ENCODE results near the gene PAIP1.
A peak's percentile ranks its signal among the peaks of the same experiment; 100 is the strongest.
"Not testable (repeated sequence)": the region's sequence is repeated elsewhere in the genome, so short reads cannot be mapped to it uniquely, and the experiment has no call there.

Gene PAIP1

DNA sequence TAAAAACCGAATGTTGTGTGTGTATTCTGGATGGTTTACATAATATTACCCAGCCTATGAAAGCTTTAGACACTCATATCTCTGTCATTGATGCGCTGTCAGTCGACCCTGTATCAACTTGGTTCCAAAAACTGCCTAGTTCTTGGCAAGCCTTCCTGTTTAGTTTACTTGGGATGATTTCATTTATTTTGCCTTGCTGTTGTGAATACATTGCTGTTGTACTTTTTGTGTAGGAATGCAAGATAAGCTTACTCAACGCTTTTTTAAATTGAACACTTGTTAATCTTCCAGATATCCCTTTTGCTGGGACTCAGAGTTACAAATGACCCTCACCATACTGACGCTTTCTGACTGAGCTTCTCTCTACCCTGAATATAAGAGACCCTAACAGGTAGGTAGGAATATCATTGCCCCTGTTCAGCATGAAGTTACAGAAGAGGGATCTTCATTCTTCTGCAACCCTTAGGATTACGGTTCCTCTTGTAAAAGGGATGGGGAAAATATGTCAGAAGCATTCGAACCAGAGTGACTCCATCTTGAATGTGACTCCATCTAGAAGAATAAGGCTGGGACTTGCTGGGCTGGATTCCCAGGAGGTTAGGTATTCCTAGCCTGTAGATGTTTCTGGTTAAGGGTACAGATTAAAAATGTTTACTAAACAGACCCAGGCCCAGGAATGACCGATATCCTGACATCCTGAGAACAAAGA is 13.7 kb upstream of the PAIP1 start:
- DNase-seq (ENCODE audit: low read depth) = no peak

DNA sequence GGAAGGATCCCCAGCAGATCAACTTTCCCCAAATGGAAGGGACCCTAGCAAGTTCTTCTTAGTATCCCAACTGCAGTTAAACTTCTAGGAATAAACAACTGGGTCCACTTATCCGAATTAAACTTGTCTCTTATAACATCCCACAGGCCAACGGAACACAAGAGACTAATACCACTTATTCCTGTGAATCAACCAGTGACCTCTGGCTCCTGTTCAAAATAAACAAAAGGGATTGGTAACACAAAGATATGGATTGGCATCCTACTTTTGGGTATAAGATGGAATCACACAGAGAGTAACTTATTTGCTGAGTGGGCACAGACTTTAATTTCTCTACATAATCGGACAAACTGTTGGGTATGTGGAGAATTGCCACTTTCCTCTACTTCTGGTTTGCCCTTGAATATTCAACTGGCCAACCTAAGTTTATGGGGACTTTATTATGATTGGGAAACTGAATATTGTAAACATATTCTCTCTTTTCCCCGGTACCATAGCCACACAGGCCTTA is 12.4 kb upstream of the PAIP1 start:
- no peak for DNase-seq (ENCODE audit: low read depth)

DNA sequence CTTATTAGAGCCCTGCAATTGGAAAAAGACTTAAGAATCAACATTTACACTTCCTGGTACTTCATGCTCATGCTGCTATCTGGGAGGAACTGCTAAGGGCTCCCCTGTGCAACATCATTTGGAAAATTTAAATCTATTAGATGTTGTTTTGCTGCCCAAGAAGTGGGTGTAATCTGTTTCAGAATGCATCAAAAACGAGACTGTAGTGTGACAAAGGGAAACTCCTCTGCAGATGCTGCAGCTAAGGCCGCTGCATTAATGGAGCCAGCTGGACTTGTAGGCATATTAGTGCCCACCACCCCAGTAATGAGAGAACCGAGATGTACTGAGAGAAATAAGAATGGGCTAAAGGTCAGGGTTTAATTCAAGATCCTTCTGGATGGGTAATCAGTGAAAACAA is 11.1 kb upstream of the PAIP1 start:
- DNase-seq (ENCODE audit: low read depth) = no peak

DNA sequence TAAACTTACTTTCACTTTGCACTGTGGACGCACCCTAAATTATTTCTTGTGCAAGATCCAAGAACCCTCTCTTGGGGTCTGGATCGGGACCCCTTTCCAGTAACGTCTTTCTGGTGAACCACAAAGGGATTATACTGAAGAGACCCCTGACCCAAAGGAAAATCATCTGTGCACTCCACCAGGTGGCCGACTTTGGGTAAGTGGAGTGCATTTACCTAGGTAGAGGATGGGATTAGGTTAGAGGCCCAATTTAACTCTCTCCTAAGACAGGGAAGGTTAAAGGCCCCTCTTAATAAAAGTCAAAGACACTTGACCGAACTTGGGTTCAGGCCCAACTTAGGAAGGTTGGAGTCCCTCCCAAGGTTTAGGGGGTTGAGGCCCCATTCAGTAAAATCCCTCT is 8.2 kb upstream of the PAIP1 start:
- DNase-seq (ENCODE audit: low read depth) = no peak

DNA sequence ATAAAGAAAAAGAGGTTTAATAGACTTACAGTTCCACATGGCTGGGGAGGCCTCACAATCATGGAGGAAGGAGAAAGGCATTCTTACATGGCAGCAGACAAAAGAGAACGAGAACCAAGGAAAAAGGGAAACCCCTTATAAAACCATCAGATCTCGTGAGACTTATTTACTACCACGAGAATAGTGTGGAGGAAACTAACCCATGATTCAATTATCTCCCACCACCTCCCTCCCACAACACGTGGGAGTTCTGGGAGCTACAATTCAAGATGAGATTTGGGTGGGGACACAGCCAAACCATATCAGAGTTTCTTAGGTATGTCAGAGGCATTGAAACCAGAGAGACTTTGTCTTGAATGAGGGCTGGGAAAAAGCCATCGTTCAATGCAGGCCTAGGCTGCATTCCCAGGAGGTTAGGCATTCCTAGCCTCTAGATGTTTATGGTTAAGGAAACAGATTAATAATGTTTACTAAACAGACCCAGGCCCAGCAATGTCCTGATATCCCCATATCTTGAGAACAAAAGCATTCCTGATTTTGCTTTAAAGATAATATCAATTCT is 7.5 kb upstream of the PAIP1 start:
- no peak for DNase-seq (ENCODE audit: low read depth)

DNA sequence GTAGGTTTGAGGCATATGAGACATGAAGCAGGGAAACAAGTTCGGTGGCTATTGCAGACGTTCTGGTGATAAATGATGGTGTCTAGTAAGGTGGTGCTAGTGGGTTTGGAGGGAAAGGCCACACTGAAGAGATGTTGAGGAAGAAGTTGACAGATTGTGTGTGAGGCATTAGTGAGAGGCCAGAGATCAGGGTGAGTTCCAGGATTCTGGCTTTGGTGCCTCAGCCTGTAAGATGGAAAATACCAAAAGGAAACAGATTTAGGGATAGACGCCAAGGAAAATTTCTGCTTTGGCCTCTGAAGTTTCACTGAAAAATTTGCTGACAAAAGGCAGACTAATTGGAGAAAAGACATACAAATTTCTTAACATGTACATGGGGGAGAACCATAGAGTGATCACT is 6.4 kb upstream of the PAIP1 start:
- DNase-seq (ENCODE audit: low read depth) = no peak

DNA sequence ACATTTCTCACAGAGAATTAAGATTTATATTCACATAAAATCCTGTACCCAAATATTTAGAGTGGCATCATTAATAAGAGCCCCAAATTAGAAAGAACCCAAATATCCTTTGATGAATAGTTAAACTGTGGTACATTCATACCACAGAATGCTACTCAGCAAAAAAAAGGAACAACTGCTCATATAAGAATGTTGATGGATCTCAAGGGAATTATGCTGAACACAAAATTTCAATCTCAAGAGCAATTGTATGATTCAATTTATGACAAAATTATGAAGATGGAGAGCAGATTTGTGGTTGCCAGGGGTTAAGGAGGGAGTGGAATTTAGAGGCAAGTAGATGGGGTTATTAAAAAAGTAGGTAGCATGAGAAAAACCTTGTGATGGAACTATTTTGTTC is 4.5 kb upstream of the PAIP1 start:
- DNase-seq (ENCODE audit: low read depth) = no peak

DNA sequence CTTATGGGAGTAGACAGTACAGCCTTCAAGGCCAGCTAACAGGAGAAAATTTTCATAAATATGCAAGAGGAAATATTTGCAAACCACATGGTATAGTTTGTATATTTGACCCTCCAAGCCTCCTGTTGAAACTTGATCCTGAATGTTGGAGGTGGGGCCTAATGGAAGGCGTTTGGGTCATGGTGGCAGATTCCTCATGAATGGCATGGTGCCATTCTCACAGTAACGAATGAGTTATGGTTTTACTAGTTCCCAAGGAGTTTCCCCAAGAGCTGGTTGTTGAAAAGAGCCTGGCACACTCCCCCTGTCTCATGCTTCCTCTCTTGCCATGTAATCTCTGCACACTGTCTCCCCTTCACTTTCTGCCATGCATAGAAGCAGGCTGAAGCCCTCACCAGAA is 3.3 kb upstream of the PAIP1 start:
- DNase-seq (ENCODE audit: low read depth) = peak; percentile 30

DNA sequence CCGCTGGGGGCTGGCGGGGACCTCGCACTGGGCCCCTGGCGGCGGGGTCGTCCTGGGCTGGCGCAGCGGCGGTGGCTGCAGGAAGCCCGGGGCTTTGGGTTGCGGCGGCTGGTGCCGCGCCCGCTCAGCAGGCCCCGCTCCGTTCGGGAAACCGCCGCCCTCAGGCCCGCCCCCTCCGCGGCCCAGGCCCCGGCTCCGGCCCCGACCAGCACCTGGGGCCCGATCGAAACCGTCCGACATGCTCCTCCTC is 345 bp downstream of the PAIP1 start:
- not testable (repeated sequence) for DNase-seq (ENCODE audit: low read depth)

DNA sequence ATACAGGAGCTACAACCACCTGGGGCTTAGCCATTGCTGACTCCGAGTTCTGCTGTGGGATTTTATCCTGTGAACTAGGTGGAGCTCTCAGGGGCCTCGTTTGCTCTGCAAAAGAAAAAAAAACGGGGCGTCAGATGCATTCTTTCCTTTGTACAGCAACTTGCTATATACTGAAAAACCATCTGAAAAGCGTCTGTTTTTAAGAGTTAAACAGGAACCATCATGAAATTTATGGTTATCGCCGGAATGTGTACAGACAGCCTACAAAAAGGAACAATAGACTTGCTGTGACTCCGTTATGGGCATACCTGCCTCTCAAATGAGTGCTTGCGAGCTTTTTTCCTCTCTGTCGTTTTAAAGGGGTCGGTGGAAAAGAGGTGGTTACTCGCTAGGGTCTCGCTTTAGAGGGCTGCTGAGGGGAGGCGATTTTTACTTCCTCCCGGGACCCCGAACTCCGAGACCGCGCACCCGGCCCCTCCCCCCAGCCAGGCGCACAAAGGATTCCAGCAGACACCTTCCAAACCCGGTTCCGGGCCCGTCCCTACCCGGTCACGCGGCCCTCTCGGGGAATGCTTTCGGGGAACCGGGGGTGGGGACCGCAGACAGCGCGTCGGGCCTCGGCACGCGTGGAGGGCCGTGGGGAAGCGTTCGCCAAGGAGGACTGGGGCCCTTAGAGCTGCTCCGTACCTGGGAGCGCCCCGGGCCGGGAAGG is 826 bp downstream of the PAIP1 start:
- DNase-seq (ENCODE audit: low read depth) = peak; percentile 57

DNA sequence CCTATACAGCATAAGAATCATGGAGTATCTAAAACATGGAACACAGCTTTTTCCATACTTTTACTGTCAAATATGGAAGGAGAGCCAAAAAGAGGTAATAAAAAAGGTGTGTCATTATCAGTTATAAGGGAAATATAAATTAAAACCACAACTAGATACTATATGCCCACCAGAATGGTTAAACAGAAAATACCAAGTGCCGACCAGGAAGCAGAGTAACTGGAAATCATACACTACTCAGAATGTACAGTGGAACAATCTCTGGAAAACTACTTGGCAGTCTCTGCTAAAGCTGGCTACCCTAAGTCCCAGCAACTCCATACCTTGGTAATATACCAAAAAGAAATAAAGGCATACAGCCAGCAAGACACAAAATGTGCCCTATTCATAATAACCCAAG is 2.4 kb downstream of the PAIP1 start:
- no peak for DNase-seq (ENCODE audit: low read depth)

DNA sequence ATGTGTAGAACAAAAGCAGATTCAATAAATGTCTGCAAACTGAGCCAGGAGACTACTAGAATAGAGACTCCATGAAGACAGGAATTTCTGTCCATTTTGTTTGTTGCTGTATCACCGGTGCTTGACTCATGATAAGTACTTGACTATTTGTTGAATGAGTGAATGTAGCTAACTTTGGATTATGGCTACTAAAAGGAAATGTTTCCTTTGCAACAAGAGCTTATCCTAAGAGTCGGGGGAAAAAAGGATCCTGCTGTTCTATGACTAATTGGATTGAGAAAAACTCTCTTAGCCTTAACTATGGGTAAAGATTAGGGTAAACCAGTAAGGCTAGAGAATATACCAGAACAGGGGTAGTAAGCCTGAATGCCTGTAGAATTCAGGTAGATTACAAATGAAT is 3.5 kb downstream of the PAIP1 start:
- DNase-seq (ENCODE audit: low read depth) = peak; percentile 15

DNA sequence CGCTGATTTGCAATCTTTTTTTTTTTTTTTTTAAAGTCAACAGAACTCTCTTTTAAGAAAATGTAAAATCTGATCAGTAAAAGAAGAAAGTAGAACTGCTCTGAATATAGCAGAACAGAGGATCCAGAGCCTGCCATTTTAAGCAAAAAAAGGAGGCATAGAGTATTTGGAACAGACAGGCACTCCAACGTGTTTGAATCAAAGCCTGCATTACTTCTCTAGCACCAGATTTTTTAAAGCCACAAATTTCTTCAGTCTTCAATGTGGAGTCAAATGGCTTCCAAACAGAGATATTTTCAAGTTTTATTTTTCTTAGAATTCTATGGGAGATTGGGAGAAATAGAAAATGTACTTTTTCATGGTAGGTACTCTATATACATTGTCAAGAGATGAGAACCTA is 5.1 kb downstream of the PAIP1 start:
- no peak for DNase-seq (ENCODE audit: low read depth)

DNA sequence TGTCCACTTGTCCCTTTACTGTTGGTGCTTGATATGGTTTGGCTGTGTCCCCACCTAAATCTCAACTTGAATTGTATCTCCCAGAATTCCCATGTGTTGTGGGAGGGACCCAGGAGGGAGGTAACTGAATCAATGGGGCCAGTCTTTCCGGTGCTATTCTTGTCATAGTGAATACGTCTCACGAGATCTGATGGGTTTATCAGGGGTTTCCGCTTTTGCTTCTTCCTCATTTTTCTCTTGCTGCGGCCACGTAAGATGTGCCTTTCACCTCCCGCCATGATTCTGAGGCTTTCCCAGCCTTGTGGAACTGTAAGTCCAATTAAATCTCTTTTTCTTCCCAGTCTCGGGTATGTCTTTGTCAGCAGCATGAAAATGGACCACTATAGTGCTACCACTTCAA is 7.6 kb downstream of the PAIP1 start:
- not testable (repeated sequence) for DNase-seq (ENCODE audit: low read depth)

DNA sequence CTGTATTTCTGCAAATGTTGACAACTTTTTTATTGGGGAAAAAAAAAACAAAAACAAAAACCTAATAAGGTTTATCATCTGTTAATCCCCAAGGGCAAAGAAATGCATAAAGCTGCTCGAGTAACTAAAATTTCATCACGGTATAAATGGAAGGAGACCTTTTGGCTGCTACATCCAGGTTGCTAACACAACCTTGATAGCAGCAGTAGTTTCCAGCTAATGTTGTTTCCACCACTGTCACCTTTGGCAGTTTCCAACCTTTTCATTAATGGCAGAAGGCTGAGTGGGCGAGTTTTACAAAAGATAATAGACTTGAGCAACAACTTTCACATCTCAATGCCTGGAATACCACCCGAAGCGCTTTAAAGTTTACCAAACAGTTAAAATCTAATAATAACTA is 8.5 kb downstream of the PAIP1 start:
- no peak for DNase-seq (ENCODE audit: low read depth)

DNA sequence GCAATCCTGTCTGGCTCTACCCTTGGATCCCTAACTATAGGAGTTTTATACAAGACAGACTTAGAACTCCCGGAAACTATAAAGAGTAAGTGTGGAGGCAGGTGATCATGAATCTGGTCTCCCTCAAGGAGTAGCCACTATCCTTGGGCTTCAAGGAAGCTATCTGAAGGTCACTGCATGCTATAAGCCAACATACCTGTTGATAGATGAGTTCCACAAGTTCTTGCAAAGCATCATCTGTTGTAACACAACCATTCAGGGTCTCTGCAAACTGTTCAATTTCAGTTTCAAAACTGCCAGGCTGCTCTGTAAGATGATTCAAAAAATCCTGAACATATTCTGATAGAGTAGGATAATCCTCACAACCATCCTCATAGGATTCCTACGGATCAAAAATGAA is 9.3 kb downstream of the PAIP1 start:
- DNase-seq (ENCODE audit: low read depth) = no peak

DNA sequence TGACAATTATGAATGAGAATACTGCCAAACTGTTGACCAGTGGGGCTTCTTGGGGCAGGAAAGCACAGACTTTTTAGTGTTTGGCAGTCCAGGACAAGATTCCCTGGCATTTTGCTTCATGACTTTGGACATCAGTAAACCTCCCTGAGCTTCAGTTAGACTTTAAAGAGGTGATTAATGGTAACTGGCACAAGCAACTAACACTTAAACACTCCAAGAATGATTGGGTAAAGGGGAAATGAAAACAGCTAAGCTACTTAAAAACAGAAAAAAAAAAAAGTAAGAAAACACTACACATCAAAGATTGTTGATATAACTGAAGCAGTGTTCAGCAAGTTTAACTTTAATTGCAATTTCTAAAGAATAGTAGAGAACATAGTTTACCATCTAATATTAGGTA is 13.4 kb downstream of the PAIP1 start:
- no peak for DNase-seq (ENCODE audit: low read depth)

DNA sequence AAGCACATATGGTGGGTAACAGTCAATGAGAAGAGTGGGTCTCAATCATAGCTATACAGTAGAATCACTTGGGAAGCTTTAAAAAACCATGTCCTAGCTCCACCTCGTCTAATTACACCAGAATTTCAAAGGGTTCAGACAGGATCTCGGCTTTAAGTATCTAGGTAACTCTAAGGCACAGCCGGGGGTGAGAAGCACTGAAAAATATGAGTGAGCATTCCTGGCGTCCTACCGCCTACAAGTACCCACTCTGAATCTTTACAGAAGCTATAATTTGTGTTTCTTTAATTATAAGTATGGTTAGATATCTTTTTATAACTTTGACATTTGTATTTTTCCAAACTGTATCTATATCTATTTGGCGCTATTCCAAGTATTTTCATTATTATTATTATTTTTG is 16.1 kb downstream of the PAIP1 start:
- no peak for DNase-seq (ENCODE audit: low read depth)

DNA sequence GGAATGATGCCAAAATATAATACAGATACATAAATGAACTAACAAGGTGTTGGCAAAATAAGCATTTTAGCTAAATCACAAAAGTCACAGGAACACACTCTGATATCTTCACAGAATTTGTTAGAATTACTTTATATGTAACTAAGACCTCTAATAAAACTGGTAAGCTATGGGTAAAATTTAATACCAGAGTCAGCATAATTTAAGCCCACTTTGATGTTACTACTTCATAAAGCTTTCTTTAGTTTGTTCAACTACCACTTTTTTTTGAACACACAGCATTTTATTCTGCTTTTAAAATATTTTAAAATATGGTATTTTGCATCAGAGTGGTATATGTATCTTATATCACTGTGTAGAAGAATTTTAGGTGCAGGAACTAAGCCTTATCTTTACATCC is 19.9 kb downstream of the PAIP1 start:
- no peak for DNase-seq (ENCODE audit: low read depth)

DNA sequence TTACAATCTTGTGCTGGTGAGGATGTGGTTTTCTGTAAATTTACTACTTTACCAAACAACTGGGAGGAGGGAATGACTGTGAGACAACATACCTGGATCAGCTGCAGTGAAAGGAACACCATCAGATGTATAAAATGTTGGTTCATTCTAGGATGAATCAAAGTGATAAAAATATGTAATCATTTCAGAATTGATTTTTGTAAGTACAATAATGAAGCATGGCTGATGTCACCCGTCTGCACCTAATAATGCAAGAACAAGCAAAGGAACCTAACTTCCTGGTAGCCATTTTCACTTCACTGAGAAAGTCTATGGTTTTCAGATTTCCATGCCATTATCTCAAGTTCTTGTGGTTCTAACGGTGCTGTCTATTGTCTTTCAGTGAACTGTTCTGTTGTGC is 23.2 kb downstream of the PAIP1 start:
- no peak for DNase-seq (ENCODE audit: low read depth)

DNA sequence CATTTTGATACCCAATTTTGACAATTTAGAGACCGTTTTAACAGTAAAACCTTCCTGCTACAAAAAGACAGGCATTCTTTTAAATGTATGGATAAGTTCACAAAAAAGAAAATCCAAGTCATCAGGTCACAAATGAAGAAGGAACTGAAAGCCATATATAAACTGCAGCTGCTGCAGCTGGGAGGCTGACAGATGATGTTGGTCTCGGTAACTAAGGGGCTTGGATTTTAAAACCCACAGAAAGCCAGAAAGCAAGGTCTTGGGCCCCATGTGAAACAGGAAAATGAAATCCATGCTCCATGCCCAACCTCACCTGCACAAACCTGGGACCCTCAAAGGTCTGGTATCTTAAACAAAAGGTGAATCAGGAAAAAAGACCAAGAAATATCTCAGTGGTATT is 26.2 kb downstream of the PAIP1 start:
- DNase-seq (ENCODE audit: low read depth) = no peak

DNA sequence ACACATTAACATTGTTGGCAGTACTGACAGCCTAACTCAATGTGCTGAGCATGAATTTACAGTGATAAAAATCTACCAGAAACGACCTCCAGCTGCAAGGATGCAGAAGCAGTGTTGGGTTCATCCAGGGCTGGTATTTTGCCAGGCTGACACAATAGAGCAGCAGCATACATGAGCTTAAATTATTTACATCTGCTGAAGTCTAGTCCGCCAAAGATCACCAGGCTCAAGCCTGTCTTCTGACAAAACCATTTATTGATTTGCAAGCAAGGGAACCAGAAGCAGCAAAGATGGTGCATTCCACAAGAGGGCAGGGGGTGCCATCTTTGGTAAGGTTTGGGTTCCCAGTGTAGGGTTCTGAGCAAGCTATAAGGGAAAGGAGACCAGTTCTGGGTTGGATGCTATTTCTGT is 33.2 kb downstream of the PAIP1 start:
- DNase-seq (ENCODE audit: low read depth) = no peak

DNA sequence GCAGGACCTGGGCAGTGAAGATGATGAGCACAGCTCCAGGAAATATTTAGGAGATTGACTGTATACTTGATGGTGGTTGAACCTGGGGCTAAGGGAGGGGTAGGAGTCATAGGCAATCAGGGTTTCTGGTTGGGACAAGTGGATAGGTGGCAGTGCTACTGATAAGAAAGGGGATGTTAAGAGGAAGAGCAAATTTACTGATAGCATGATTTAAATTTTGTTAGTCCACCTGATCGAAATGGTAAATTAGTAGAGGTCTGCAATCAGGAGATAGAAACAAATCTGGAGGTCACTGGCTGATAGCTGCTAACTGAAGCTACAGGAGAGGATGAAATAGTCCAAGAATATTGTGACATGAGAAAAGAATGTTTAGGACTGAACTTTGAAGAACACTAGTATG is 36.3 kb downstream of the PAIP1 start:
- no peak for DNase-seq (ENCODE audit: low read depth)

DNA sequence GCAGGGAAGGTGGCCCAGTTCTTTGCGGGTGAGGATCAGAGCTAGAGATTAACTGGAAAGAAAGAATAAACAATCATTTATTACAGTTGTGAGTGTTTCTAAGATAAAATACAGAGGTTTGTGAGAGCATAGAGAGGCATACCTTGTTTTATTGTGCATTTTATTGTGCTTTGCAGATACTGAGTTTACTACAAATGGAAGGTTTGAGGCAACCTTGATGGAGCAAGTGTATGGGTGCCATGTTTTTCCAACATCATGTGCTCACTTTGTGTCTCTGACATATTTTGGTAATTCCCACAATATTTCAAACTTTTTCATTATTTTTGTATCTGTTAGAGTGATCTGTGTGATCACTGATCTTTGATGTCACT is 41.2 kb downstream of the PAIP1 start:
- no peak for DNase-seq (ENCODE audit: low read depth)
